Esophagus (tissue), 2 donors: Measurements from ENCODE around the gene ZBTB20. TPM values are rescaled to one million over a fixed set of nuclear protein-coding genes. Genes with fewer than 3 reads are reported as not detected.
"Not testable (repeated sequence)": the region's sequence is repeated elsewhere in the genome, so short reads cannot be mapped to it uniquely, and the experiment has no call there.

ENCODE experiments used
- H3K27ac ChIP-seq, 2 donors: one replicate each; pipeline ENCODE4 v1.5.1; 2013; ENCODE audit warnings: low read depth in 2 of 2, mild to moderate bottlenecking in 2 of 2, inconsistent platforms in 1 of 2, low read length in 1 of 2, moderate library complexity in 1 of 2
- H3K27me3 ChIP-seq, 2 donors: one replicate each; pipeline ENCODE4 v1.6.1; 2013; ENCODE audit warnings: low read length in 2 of 2, control low read depth in 1 of 2, mild to moderate bottlenecking in 1 of 2; ENCODE audit not compliant: insufficient read depth in 2 of 2, control insufficient read depth in 1 of 2
- H3K36me3 ChIP-seq, 2 donors: one replicate each; pipeline ENCODE4 v1.6.1; 2013; ENCODE audit warnings: low read length in 1 of 2; ENCODE audit not compliant: control insufficient read depth in 2 of 2, insufficient read depth in 2 of 2
- H3K4me1 ChIP-seq, 2 donors: one replicate each; pipeline ENCODE4 v1.6.1; 2013; ENCODE audit warnings: low read length in 1 of 2; ENCODE audit not compliant: control insufficient read depth in 2 of 2, insufficient read depth in 2 of 2
- H3K4me3 ChIP-seq, 2 donors: one replicate each; pipeline ENCODE4 v1.5.1; 2013; ENCODE audit warnings: low read length in 2 of 2, mild to moderate bottlenecking in 2 of 2, low read depth in 1 of 2, moderate library complexity in 1 of 2
- H3K9me3 ChIP-seq, 2 donors: one replicate each; pipeline ENCODE4 v1.6.1; 2013; ENCODE audit warnings: mild to moderate bottlenecking in 2 of 2, low read depth in 1 of 2, low read length in 1 of 2, moderate library complexity in 1 of 2; ENCODE audit not compliant: control insufficient read depth in 2 of 2, insufficient read depth in 1 of 2
- WGBS, 2 donors: extraction: QIAGEN DNeasy Blood & Tissue Kit; methylation state at CpG; one replicate each; pipeline ENCODE4 v1.1.7; 2013; 5-methylcytosine and 5-hydroxymethylcytosine counted together
- polyA plus RNA-seq, 2 donors: library from polyadenylated mRNA; stranded (reverse); fragments of 200-250 nt; gene quantifications; one replicate each; pipeline ENCODE4 v1.2.3, GENCODE V29; 2013
- donor health status: healthy with polysubstance abuse.
- donor health status: Bipolar disorder and iron deficiency.

The ZBTB20 gene
- polyA plus RNA-seq = 1 to 10 TPM in 1 of 2 donors, under 1 TPM in 1; 0.16 to 1.3 TPM

- Histone ChIP-seq H3K27ac (peak within 1 kb of the TSS; percentile 99 to 100), H3K4me1 (no peaks in the 10 kb centered on the region), H3K27me3 (no peaks in the 10 kb centered on the region), H3K36me3 (no peaks in the 10 kb centered on the region), H3K4me3 (peak within 1 kb of the TSS; percentile 93 to 95), H3K9me3 (no peaks in the 10 kb centered on the region)
- WGBS, 2 donors = 0% methylated on average over 46 to 72 of the region's 72 CpGs
These were observed at the start of gene ZBTB20 for GRCh38 chr3:115146418-115147328. Gene ZBTB20, minus strand, starts transcription at chr3:115147288.

GRCh38 chr3:115194476-115194875 is 47.4 kb upstream of the ZBTB20 start:
- 73 to 78% methylated on average over 4 of the region's 4 CpGs for WGBS, 2 donors
- Histone ChIP-seq H3K4me1 (no peaks in the 10 kb centered on the region), H3K4me3 (no peak overlapping the region), H3K9me3 (no peaks in the 10 kb centered on the region), H3K27ac (no peak overlapping the region), H3K36me3 (no peaks in the 10 kb centered on the region), H3K27me3 (no peaks in the 10 kb centered on the region)

- Histone ChIP-seq H3K9me3 (no peaks in the 10 kb centered on the region), H3K4me1 (no peaks in the 10 kb centered on the region), H3K36me3 (no peaks in the 10 kb centered on the region), H3K27ac (no peak overlapping the region), H3K27me3 (no peaks in the 10 kb centered on the region), H3K4me3 (no peak overlapping the region)
These were observed 43.7 kb upstream of the ZBTB20 start for GRCh38 chr3:115190747-115191146.

GRCh38 chr3:115187149-115187757 is 40.2 kb upstream of the ZBTB20 start:
- no peaks in the 10 kb centered on the region for H3K27me3 ChIP-seq
- no peaks in the 10 kb centered on the region for H3K36me3 ChIP-seq
- H3K9me3 ChIP-seq = no peaks in the 10 kb centered on the region
- no peak overlapping the region for H3K4me3 ChIP-seq
- H3K27ac ChIP-seq = no peak overlapping the region
- no peaks in the 10 kb centered on the region for H3K4me1 ChIP-seq
- 77 to 79% methylated on average over 4 of the region's 4 CpGs for WGBS, 2 donors

- 71 to 74% methylated on average over 6 of the region's 6 CpGs for WGBS, 2 donors
- Histone ChIP-seq H3K4me1 (no peaks in the 10 kb centered on the region), H3K9me3 (no peaks in the 10 kb centered on the region), H3K27me3 (no peaks in the 10 kb centered on the region), H3K36me3 (no peaks in the 10 kb centered on the region), H3K27ac (no peak overlapping the region), H3K4me3 (no peak overlapping the region)
These were observed 39.5 kb upstream of the ZBTB20 start for GRCh38 chr3:115186351-115187148.

- not testable (repeated sequence) for H3K36me3 ChIP-seq, H3K4me1 ChIP-seq, H3K9me3 ChIP-seq, H3K27me3 ChIP-seq, H3K27ac ChIP-seq, H3K4me3 ChIP-seq
- WGBS, 2 donors = 96 to 97% methylated on average over 32 of the region's 32 CpGs
These were observed 37.9 kb upstream of the ZBTB20 start for GRCh38 chr3:115184859-115185572.

GRCh38 chr3:115178930-115179329 is 31.8 kb upstream of the ZBTB20 start:
- 69 to 71% methylated on average over 10 of the region's 10 CpGs for WGBS, 2 donors
- not testable (repeated sequence) for H3K27ac ChIP-seq, H3K9me3 ChIP-seq, H3K4me1 ChIP-seq, H3K4me3 ChIP-seq, H3K36me3 ChIP-seq, H3K27me3 ChIP-seq

- Histone ChIP-seq H3K4me1 (no peaks in the 10 kb centered on the region), H3K36me3 (no peaks in the 10 kb centered on the region), H3K27me3 (no peaks in the 10 kb centered on the region), H3K27ac (no peak overlapping the region), H3K4me3 (no peak overlapping the region), H3K9me3 (no peaks in the 10 kb centered on the region)
- WGBS, 2 donors = 74 to 79% methylated on average over 2 of the region's 2 CpGs
These were observed 22.7 kb upstream of the ZBTB20 start for GRCh38 chr3:115169808-115170207.

- Histone ChIP-seq H3K4me1 (no peaks in the 10 kb centered on the region), H3K27me3 (no peaks in the 10 kb centered on the region), H3K36me3 (no peaks in the 10 kb centered on the region), H3K4me3 (no peak overlapping the region), H3K9me3 (no peaks in the 10 kb centered on the region), H3K27ac (no peak overlapping the region)
- 69 to 70% methylated on average over 3 of the region's 3 CpGs for WGBS, 2 donors
These were observed 18.6 kb upstream of the ZBTB20 start for GRCh38 chr3:115165701-115166100.
